HG03139 (cell line): ENCODE results near the gene CRHR1.

Source experiments
- ATAC-seq: cut with Tn5 transposase; IDR thresholded peaks from one replicate; pipeline ENCODE4 v1.9.1; 2021; ENCODE audit not compliant: unreplicated experiment

The CRHR1 gene

DNA sequence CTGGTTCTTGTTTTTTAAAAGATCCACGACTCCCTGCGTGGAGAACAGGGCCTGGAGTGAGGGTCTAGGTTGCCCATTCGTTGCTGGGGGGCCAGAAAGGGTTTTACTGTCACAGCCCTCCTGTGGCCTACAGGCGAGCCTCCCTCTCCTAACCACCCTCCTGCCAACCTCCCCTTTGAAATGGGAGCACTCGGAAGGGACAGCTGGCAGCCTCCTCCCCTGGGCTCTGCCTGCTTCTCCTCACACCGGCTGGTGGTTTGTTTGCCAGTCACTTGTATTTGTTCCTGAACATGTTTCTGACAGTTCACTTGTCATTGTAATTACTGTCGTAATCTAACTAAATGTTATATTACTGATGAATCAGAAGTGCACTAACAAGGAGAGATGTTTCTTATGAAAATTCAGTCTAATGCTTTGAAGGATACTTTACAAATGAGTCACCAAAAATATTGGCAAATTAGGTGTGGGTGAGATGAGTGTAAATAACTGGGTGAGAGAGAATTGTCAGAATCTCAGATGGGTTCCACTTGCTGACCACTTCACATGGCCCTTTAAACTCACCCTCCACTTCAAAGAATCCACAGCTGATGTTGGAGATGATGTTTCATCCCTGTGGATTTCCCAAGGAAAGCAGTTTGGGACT lies 57.9 kb downstream of the CRHR1 start:
- no peak for ATAC-seq

DNA sequence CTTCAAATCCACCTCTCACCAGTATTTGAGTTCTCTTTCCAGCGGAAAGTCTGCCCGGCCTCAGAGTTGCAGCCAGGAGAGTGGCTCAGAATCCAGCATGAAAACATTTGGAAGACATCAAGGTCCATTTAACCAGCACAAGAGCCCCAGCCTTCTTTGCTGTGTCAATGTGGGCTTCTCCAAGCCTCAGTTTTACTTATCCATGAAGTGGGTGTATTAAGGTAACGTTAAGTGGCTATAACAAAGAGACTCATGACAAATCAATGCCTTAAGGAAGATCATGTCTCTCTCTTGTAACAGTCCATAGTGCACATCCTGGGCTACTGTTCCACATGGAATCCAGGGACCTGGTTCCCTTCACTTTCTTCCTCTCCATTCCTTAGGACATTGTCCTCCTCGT lies 59.6 kb downstream of the CRHR1 start:
- no peak for ATAC-seq

DNA sequence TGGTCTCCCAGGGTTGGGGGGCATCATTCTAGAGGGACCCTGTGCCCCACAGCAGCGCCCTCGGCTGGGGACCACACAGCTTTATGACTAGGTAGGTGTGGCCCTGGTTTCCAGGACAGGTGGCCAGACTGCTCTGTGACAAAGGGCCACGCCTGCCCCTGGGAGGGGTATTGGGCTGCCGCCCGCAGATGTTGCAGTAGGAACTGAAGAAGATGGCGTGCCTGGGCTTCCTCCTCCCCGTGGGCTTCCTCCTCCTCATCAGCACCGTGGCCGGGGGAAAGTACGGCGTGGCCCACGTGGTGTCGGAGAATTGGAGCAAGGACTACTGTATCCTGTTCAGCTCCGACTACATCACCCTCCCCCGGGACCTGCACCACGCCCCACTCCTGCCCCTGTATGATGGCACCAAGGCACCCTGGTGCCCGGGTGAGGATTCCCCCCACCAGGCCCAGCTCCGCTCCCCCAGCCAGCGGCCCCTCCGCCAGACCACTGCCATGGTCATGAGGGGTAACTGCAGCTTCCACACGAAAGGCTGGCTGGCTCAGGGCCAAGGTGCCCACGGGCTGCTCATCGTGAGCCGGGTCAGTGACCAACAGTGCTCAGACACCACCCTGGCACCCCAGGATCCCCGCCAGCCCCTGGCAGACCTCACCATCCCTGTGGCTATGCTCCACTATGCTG lies 60.7 kb downstream of the CRHR1 start, which contains the start of gene SPPL2C:
SPPL2C (plus strand) TSS at position 187 of the 681 bp plus-strand sequence; CDS start at position 213, 26 bp downstream.
- ATAC-seq: no peak

DNA sequence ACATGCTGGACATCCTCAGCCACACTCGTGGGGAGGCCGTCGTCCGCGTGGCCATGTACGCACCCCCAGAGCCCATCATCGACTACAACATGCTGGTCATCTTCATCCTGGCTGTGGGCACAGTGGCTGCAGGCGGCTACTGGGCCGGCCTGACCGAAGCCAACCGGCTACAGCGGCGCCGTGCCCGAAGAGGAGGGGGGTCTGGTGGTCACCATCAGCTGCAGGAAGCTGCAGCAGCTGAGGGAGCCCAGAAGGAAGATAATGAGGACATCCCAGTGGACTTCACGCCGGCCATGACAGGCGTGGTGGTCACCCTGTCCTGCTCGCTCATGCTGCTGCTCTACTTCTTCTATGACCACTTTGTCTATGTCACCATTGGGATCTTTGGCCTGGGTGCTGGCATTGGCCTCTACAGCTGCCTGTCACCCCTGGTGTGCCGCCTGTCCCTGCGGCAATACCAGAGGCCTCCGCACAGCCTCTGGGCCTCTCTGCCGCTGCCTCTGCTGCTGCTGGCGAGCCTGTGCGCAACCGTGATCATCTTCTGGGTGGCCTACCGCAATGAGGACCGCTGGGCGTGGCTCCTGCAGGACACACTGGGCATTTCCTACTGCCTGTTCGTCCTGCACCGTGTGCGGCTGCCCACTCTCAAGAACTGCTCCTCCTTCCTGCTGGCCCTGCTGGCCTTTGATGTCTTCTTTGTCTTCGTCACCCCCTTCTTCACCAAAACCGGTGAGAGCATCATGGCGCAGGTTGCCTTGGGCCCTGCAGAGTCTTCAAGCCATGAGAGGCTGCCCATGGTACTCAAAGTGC lies 61.5 kb downstream of the CRHR1 start:
- no peak for ATAC-seq

DNA sequence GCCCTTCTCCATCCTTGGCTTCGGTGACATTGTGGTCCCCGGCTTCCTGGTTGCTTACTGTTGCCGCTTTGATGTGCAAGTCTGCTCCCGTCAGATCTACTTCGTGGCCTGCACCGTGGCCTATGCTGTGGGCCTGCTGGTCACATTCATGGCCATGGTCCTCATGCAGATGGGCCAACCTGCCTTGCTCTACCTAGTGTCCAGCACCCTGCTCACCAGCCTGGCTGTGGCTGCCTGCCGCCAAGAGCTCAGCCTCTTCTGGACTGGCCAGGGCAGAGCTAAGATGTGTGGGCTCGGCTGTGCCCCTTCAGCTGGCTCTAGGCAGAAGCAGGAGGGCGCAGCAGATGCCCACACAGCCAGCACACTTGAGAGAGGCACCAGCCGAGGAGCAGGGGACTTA lies 62.1 kb downstream of the CRHR1 start:
- no peak for ATAC-seq

DNA sequence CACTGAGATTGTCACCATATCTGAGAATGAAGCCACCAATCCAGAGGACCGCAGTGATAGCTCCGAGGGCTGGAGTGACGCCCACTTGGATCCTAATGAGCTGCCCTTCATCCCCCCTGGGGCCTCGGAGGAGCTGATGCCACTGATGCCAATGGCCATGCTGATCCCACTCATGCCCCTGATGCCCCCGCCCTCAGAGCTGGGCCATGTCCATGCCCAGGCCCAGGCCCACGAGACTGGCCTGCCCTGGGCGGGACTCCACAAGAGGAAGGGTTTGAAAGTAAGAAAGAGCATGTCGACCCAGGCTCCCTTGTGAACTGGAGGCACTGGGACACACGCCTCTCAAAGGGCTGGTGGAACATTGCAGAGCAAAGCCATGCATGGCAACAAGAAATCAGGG lies 62.5 kb downstream of the CRHR1 start:
- ATAC-seq: no peak

DNA sequence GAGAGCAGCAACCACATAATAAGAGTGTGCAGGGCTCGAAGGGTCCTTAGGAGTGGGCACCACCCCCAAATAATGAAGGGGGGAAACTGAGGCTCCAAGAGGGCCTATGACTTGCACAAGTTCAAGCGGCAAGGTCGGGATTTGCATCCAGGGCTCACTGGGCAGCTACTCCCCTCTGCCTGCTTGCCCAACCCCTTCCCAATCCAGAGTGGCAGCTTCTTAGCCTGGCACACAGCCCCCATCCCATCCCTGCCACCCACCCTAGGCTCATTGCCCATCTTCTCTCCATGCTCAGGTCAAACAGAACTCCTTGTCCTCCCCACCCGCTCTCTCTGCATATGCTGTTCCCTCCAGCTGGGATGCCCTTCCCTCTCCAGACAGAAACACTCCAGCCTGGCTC lies 63.0 kb downstream of the CRHR1 start:
- no peak for ATAC-seq

DNA sequence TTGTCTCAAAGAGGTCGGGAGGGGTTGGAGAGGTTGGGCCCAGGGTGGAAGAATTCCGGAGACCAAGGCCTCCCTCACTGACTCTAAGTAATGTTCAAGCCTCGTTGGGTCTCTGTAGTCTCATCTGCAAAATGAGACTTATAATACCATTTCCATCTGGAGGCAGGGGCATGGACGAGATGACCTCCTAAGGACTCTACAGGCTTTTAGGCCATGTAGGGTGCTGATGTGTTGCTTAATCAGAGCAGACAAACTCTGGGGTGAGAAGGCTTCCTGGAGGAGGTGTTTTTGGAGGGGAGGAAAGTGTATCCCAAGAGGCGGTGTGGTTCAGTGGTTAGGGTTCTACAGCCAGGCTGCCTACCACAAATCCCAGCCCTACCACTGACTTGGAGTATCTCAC lies 63.6 kb downstream of the CRHR1 start:
- no peak for ATAC-seq

DNA sequence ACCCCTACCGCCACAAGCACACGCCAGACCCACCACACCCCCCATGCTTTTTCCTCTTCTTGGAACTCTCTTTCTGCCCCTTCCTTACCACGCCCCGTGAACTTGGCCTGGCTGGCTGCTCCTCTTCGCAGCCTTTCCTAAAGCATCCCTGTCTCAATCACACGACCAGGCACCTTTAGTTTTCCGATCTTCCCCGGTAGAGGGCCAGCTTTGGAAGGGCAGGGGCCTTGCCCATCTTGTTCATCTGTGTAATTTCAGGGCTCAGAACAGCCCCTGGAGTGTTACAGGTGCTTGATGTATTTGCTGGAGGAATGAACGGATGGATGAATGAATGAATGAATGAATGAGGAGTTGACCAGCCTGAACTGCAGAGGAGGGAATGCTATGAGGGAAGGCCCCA lies 64.3 kb downstream of the CRHR1 start:
- no peak for ATAC-seq

DNA sequence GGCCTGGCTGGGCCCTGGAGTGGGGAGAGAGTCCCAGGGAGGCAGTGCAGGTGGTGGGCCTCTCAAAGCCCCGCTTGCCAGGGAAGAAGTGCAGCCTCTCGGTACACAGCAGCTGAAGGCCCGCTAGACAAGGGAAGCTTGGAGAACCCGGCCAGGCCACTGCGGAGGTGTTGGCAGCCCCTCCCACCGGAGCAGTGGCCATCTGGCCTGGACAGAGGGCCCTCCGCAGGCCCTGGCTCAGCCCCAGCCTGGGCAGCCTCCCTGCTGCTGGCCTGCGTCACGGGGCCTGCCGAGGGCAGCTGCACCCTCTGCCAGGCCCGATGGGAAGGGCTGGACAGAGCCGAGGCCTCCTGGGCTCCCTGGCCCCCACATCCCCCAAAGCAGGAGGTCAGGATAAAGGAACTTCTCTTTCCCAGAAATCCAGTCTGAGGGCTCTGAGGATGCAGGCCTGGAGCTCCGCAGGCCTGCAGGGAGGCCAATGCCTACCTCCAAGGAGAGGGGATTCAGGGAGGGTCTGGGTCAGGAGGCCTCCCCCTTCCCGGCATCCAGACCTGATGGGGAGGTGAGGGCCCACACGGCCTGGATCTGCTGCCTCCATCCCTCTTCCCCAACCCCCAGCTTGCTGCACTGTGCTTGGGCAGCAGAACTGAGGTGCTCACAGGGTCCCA lies 64.9 kb downstream of the CRHR1 start:
- no peak for ATAC-seq

DNA sequence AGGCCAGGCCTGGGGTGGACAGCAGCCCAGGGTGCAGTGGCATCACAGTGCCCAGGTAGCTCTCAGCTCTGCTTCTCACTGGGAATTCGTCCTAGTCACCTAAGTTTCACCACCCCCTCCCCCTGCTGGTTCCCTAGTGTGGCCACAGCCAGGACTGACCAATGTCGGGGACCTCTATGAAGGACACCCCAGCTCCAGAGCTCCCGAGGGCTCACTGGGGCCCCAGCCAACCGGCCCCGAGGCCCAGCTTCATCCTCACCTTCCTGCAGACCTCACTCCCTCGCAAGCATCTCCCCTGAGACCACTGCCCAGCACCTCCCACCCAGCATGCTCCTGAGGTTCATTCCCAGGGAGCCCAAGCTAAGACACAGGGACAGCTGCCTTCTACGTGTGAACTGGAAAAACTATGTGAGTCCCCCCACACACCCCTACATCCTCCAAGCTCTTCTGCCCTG lies 65.4 kb downstream of the CRHR1 start:
- ATAC-seq: no peak

DNA sequence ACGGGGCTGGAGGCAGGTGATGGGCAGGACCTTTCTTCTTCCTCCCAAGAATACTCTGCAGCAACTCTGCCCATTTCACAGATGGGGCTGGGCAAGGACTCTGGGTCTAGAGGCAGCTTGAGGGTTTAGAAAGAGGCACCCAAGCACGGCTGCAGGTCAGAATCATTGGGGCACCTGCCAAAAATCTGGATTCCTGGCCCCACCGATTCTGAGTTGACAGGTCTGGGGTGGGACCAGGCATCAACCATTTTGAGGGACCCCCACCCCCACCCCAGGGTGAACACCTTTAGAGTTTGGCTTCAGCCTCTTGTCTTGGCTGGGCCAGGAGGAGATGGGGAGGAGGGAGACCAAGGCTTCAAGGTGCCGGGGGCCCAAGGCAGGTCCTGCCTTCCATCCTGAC lies 65.9 kb downstream of the CRHR1 start:
- no peak for ATAC-seq

DNA sequence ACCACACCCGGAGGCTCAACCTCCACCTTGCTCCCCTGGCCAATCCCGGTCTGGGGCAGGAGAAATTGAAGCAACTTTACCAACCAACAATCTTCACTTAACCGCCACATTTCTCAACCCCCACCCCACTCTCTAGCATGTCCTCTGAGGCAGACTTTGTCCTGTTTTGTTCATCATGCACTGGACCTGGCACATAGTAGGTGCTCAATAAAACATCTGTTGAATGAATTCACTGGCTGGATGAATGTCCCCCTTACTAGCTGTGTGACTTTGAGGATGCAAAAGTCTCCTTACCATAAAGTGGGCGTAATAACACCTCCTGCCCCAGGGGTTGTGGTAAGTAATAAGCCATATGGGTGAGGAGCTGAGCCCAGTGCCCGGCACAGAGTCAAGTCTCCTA lies 66.3 kb downstream of the CRHR1 start:
- ATAC-seq: no peak

DNA sequence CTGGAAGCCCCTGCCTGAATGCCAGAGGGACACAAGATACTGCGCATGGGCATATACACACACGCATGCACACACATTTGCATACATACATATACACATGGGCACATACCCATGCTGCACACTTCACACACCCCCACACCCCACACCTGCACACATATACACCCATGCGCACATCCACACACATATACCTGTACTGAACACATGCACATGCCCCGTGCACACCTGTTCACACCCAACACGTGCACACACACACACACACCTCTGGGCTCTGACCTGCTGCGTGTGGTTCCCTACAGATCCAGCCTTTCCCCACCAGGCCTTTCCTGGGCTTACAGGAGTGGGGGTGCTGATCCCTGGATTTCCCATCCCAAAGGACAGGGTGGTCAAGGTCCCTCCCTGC lies 66.9 kb downstream of the CRHR1 start:
- no peak for ATAC-seq

DNA sequence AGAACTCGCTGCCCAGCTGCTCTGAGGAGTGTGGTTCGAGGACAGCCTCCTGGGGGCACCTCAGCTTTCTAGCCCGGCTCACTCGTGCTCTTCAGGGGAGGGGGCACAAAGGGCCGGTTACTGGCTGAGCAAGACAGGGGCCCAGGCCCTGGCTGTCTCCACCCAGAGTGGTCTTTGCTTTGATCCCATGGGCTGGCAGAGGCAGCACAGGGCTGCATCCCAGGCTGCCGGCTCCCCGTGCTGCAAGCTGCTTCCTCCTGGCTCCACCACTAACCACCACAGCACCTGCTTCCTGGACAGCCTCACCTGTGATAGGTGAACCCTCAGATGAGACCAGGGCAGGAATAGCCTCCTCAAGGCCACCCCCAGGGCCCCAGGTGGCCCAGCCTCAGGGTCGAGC lies 67.3 kb downstream of the CRHR1 start:
- ATAC-seq: no peak

DNA sequence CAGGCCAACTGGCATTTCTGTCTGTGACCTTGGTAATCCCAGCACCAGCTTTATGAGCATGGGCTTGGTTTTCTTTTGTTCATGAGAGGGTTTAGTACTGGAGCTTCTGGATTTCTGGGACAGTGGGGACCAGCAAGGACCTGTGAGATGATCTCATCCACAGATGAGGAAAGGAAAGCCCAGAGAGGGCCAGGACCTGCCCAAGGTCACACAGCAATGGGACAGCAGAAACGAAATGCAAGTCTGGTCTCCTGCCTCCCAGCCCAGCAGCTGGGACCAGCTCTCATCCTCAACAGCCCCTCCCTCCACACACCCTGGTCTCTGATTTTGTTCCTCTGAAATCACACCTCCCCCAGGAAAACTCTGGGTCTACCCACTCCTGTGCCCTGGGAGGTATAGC lies 67.8 kb downstream of the CRHR1 start:
- ATAC-seq: no peak

DNA sequence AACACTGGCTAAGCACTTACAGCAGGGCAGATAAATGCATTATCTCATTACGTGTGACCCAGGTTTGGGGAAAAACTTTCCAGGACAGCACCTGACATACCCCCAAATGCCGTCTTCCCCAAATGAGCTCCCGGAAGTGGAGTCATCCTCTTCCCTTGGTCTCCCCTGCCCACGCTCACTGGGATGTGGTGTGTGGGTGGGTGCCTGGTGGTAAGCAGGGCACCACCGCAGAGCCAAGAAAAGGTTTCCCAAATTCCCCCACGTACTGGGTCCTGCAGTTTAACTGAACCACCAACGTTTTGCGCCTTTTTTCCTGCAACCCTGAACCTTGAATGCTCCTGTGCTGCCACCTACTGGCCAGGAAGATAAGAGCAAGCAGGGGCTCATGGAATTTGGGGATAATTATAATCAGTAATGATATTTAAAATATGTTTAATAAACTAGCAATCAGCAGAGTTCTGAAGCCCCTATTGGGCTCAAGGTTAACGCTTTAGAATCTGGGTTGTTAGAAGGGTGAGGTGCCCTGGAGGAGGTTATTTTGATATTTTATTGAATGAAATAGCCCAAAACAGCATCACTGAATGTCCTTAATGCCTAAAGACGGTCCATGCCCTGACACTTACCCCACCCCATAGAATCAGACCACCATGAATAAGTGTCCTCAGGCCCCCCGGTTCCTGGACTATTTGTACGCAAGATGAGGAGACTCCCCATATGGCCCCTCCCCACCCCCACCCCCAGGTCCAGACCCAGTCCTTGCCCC lies 68.6 kb downstream of the CRHR1 start:
- no peak for ATAC-seq

DNA sequence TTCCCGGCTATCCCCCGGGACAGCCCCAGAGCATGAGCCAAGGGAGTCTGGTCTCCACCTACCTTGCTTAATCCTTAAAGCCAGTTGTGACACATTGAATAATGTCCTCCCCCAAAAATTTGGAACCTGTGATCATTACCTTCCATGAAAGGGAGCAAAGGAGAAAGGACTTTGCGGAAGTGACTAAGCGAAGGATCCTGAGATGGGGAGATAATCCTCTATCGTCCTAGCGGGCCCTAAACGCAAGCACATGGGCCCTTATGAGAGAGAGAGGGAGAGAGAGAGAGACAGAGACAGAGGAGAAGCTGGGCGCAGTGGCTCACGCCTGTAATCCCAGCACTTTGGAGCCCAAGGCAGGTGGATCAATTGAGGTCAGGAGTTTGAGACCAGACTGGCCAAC lies 70.1 kb downstream of the CRHR1 start:
- no peak for ATAC-seq

DNA sequence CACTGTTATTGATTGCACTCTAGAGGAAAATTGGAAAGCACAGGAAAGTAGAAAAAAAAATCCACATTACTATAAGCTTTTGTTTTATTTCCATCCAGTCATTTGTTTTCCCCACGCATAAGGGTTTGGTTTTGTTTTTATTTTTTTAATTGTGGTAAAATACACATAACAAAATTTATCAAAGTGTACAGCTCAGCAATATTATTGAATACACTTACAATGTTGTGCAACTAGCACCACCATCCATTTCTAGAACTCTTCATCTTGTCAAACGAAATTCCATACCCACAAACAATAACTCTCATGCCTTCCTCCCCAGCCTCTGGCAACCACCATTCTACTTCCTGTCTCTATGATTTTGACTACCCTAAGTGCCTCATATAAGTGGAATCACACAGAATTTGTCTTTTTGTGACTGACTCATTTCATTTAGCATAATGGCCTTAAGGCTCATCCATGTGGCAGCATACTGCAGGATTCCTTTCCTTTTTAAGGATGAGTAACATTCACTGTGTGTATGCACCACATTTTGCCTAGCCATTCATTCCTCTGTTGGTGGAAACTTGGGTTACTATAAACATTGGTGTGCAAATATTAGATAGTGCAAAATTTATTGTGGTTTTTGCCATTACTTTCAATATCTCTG lies 71.7 kb downstream of the CRHR1 start:
- no peak for ATAC-seq

DNA sequence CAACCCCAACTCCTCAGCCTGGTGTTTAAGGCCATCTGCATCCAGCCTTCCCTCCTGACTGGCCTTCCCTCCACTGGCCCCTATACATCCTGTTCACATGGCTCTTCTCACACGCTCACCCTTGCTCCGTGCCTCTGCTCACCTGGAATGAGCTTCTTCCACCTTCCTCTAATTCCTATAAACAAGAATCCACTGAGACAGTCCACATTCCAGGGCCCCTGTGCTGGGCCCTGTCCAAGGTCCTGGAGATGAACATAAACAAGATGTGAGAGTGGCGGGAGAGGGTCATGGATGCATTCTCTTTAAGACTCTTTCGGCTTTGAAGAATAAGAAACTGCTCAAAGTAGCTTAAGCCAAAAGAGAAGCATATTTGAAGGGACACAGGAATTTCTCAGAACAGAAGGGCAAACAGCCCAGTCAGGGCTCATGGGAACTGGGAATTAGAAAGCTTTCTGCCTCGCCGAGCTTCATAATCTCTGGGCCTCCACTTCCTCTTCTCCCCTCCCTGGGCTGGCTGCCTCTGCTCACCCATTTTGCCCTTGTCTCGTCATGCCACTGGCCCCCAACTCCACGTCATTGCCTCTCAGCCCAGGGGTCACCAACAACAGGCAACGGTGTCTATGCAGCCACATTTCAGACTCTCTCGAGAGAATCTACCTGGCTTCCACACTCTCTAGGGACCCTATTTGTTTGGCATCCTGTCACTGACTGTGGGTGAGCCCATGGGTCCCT lies 74.0 kb downstream of the CRHR1 start:
- ATAC-seq: no peak
